PFSK-1 (cell line): ENCODE measurements around the gene RAB30.

Source experiments
- FOXP2 ChIP-seq: optimal IDR thresholded peaks from 2 replicates; pipeline ENCODE3; 2011; ENCODE audit warnings: borderline replicate concordance, control low read depth, inconsistent platforms; ENCODE audit not compliant: insufficient read depth; ENCODE audit errors: extremely low read length, extremely low read depth
- POLR2AphosphoS5 ChIP-seq: IDR thresholded peaks from 2 replicates; pipeline ENCODE4 v1.6.1; 2012; ENCODE audit warnings: low read depth, mild to moderate bottlenecking, control low read depth, low read length, moderate library complexity
- REST ChIP-seq, 2 experiments: IDR thresholded peaks; 2 replicates each; pipeline versions ENCODE4 v1.6.1 to v1.8.0; 2011 to 2012; ENCODE audit warnings: low read depth in 2 of 2, low read length in 2 of 2, control low read depth in 1 of 2, inconsistent platforms in 1 of 2, mild to moderate bottlenecking in 1 of 2, moderate library complexity in 1 of 2; ENCODE audit not compliant: insufficient read depth in 1 of 2
- SIN3A ChIP-seq: IDR thresholded peaks from 2 replicates; pipeline ENCODE4 v1.6.1; 2012; ENCODE audit warnings: mild to moderate bottlenecking, low read length, moderate library complexity, borderline replicate concordance; ENCODE audit not compliant: insufficient read depth
- TAF1 ChIP-seq: IDR thresholded peaks from 2 replicates; pipeline ENCODE4 v1.6.1; 2012; ENCODE audit warnings: low read length, control low read depth, borderline replicate concordance; ENCODE audit not compliant: insufficient read depth

DNA sequence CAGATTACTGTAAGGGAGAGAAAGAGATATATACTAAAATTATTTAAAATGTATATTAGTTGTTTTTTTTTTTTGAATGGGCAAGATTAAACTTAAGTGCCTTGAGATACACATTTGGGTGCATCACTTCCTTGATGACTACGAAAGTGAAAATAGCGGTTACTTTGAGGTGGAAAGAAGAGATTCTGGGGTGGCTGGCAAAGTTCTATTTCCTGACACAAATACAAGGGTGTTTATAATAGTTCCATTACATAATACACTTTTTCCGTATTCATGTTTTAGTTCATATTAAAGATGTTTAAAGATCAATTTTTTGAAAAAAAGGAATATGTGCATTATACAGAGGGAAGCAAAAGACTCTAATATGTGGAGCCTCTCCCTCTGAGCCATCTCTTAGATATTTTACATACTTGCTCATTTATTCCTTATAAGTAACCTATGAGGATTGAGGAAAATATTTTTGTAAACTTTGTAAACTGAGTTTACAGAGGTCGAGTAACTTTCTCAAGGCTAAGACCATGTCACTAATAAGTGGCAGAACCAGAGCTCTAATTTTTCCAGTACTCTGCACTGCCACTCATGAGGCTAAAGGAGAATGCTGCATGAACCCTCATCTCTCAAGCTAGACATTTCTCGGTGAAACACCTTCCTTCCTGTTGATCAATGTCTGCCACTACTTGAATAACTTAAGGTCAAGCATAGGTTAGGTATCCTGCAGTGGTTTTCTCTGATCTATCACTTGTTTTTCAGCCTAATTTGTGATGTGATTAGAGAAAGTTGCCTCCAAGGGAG lies 111.5 kb downstream of the RAB30 start:
- TF ChIP-seq TAF1, result no peak
- no peak for TF ChIP-seq POLR2AphosphoS5
- TF ChIP-seq REST (IDR thresholded peaks at IDR 0.05; ENCODE audit: insufficient read depth in 1 of 2, low read depth in 2 of 2, low read length in 2 of 2), result no peak
- no peak for TF ChIP-seq SIN3A
- TF ChIP-seq FOXP2, result no peak
